HFF-Myc (cell line): ENCODE data around the gene ADAMTS14.

Experiments used
- DNase-seq: peaks from one replicate; pipeline ENCODE4 v3.0.0-alpha.2; 2011; ENCODE audit warnings: low read depth; ENCODE audit errors: extremely low read depth
- H3K4me3 ChIP-seq: replicated peaks from 2 replicates; pipeline ENCODE4 v1.5.1; 2011; ENCODE audit warnings: low read depth, mild to moderate bottlenecking, control low read depth, low read length
- TF ChIP-seq, protein P1 (sequence below): IDR thresholded peaks from 2 replicates; pipeline ENCODE4 v1.5.1; 2012; ENCODE audit warnings: mild to moderate bottlenecking, low read depth, low read length, control low read depth; ENCODE audit errors: missing control alignments

ADAMTS14 gene

DNA sequence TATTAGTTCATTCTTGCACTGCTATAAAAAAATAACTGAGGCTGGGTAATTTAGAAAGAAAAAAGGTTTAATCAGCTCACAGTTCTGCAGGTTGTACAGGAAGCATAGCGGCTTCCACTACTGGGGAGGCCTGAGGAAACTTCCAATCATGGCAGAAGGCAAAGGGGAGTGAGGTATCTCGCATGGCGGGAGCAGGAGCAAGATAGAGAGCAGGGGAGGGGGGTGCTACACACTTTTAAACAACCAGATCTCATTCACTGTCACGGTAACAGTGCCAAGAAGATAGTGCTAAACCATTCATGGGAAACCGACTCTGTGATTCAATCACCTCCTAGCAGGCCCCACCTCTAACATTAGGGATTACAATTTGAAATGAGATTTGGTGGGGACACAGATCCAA is 11.6 kb downstream of the ADAMTS14 start:
- H3K4me3 ChIP-seq, result no peak overlapping the region
- DNase-seq, result no peak

DNA sequence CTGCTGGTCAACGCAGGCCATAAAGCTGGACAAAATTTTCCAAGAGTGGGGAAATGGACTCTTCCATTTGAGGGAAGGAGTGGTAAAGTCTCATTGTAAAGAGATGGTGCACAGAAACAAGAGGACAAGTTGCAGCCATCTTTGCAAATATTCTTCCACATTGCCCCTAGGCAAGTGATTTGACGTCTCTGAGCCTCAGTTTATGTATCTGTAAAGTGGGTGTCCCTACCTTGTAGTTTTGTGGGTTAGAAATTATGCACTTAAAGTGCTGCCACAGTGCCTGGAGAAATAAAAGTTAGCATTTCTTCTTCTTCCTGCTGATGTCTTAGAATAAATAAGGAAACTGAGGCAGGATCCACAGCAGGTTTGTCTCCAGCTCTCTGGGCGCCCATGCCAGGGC is 12.1 kb downstream of the ADAMTS14 start:
- TF ChIP-seq, protein P1, sequence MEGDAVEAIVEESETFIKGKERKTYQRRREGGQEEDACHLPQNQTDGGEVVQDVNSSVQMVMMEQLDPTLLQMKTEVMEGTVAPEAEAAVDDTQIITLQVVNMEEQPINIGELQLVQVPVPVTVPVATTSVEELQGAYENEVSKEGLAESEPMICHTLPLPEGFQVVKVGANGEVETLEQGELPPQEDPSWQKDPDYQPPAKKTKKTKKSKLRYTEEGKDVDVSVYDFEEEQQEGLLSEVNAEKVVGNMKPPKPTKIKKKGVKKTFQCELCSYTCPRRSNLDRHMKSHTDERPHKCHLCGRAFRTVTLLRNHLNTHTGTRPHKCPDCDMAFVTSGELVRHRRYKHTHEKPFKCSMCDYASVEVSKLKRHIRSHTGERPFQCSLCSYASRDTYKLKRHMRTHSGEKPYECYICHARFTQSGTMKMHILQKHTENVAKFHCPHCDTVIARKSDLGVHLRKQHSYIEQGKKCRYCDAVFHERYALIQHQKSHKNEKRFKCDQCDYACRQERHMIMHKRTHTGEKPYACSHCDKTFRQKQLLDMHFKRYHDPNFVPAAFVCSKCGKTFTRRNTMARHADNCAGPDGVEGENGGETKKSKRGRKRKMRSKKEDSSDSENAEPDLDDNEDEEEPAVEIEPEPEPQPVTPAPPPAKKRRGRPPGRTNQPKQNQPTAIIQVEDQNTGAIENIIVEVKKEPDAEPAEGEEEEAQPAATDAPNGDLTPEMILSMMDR, result no peak

More for the DNA sequence above, 11.6 kb downstream of the ADAMTS14 start:
- TF ChIP-seq, protein P1, result no peak

DNA sequence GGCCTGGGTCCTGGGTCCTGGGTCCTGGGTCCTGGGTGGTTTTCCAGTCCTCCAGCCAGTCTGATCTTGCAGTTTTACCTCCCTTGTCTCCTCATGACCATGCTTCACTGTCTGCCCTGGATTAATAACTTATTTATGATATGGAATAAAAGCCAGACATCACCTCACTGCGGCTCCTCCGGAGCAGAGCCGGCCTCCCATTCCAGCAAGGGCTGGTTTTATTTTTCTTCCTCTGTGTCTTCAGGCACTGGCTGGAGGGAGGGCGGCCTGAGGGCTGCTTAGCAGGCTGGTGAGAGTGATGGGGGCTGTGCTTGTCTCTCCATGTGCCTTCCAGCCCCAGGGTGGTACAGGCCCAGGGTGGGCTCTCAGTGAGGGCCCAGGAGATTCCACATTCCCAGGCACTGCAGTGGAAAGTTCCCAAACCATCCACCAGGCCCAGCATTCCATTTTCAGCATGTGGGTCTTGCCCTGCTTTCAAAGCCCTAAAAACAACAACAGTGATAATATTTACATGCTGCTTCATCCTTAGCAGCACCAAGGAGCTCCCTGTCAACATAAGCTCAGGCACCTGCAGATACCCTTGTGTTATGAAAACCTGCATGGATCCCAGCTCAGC is 12.6 kb downstream of the ADAMTS14 start:
- DNase-seq, result no peak
- TF ChIP-seq, protein P1, result no peak
- no peak overlapping the region for H3K4me3 ChIP-seq

More for the DNA sequence above, 12.1 kb downstream of the ADAMTS14 start:
- H3K4me3 ChIP-seq, result no peak overlapping the region
- no peak for DNase-seq

DNA sequence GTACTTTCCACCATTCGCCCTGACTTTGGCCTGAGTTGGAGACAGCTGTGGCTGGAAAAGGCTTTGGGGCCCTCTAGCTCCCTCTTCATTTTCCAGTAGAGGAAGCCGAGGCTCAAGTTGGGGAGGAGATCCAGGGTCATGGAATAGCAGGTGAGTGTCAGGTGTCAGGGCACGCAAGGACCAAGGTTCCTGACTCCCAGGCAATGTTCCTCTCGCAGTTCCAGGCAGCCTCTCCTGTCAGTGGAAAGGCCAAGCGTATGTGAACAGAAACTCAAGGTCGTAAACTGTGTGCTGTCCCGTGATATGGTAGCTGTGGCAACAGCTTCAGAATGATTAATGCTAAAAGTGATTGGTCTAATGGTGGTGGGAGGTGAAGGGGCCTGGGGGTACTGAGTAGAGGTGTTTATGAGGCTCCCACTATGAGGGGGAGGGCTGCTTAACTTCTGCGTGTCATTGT is 13.2 kb downstream of the ADAMTS14 start:
- DNase-seq, result no peak
- no peak overlapping the region for H3K4me3 ChIP-seq
- TF ChIP-seq, protein P1, result no peak

DNA sequence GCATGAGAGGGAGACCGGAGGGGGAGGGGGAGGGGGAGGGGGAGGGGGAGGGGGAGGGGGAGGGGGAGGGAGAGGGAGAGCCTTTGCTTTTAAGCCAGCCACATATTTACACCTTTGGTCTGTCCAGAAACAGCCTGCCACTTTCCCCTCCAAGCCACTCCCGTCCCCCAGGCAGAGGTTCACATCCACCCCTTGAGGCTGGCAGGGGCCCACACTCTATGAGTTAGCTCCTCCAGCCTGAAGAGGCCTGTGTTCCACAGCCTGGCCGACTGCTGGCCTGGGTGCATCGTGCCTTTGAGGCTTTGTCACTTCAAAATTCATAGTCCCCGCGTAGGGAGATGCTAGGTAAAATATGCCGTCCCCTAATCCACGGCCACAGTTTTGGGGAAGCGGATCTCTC is 16.5 kb downstream of the ADAMTS14 start:
- no peak overlapping the region for H3K4me3 ChIP-seq
- no peak for DNase-seq
- TF ChIP-seq, protein P1, result no peak

DNA sequence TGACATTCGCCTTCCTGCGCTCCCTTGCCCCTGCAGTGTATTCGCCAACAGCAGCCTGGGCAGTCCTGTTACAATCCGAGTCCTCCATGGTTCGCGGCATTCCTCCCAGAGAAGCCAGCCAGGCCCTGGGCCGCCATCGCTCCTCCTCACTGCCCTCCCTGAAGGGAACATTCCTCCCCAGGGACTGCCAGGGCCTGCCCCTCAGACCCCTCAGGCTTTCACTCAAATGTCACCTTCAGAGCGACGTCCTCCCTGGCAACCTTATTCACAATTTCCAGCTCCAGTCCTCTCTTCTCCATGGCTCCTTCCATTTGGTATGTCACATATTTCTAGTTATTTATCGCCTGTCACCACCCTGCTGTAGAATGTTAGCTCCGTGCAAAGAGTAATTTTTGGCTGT is 17.4 kb downstream of the ADAMTS14 start:
- H3K4me3 ChIP-seq, result no peak overlapping the region
- DNase-seq, result no peak
- TF ChIP-seq, protein P1, result no peak

DNA sequence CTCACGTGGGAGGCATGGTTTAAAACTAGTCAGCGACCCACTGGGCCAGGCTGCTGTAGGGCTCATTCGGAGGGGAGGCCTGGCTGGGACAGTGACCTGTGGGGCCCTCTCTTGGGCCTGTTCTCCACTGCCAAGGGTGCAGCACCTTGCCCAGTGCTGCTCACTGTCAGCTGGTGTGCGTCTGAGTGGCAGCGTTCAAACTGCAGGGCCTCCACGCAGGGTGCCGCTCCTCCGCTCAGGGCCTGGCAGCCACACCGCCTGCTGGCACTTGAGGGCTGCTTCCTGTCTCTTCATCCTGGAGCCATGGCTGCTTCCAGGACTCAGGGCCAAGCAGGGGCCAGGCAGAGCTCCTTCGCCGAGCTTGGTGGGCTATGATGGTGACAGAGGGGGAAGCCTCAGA is 18.3 kb downstream of the ADAMTS14 start:
- H3K4me3 ChIP-seq, result no peak overlapping the region
- TF ChIP-seq, protein P1, result no peak
- DNase-seq, result no peak
